GM21737 (cell line): ENCODE data around the gene GPR160.

Source experiments
- ATAC-seq: cut with Tn5 transposase; IDR thresholded peaks from one replicate; pipeline ENCODE4 v1.9.1; 2021; ENCODE audit warnings: mild to moderate bottlenecking, moderate library complexity; ENCODE audit not compliant: unreplicated experiment

GPR160 gene

GRCh38 chr3:170063691-170064090, 25.9 kb downstream of the GPR160 start:
- ATAC-seq = no peak

- no peak for ATAC-seq
Measured at GRCh38 chr3:170064108-170064507, 26.3 kb downstream of the GPR160 start.

- ATAC-seq = no peak
Measured at GRCh38 chr3:170075441-170076091, 37.8 kb downstream of the GPR160 start.

- ATAC-seq = no peak
Measured at GRCh38 chr3:170076715-170077238, 39.0 kb downstream of the GPR160 start.

GRCh38 chr3:170077361-170077760, 39.6 kb downstream of the GPR160 start:
- ATAC-seq = no peak

- no peak for ATAC-seq
Measured at GRCh38 chr3:170078620-170079281, 41.0 kb downstream of the GPR160 start.

- no peak for ATAC-seq
Measured at GRCh38 chr3:170079536-170080165, 41.9 kb downstream of the GPR160 start.

GRCh38 chr3:170080605-170081004, 42.8 kb downstream of the GPR160 start:
- no peak for ATAC-seq

GRCh38 chr3:170081079-170081741, 43.4 kb downstream of the GPR160 start:
- no peak for ATAC-seq

GRCh38 chr3:170083343-170083742, 45.5 kb downstream of the GPR160 start:
- ATAC-seq = no peak

GRCh38 chr3:170085396-170085795, 47.6 kb downstream of the GPR160 start:
- no peak for ATAC-seq

GRCh38 chr3:170089862-170090600, 52.2 kb downstream of the GPR160 start:
- no peak for ATAC-seq

- ATAC-seq = no peak
Measured at GRCh38 chr3:170090601-170090981, 52.8 kb downstream of the GPR160 start.

GRCh38 chr3:170092907-170093306, 55.1 kb downstream of the GPR160 start:
- ATAC-seq = no peak

- no peak for ATAC-seq
Measured at GRCh38 chr3:170095771-170096170, 58.0 kb downstream of the GPR160 start.

GRCh38 chr3:170096342-170096741, 58.5 kb downstream of the GPR160 start:
- ATAC-seq = no peak

GRCh38 chr3:170098753-170099152, 61.0 kb downstream of the GPR160 start:
- no peak for ATAC-seq

GRCh38 chr3:170100944-170101343, 63.1 kb downstream of the GPR160 start:
- no peak for ATAC-seq

- ATAC-seq = no peak
Measured at GRCh38 chr3:170102431-170102830, 64.6 kb downstream of the GPR160 start.

- no peak for ATAC-seq
Measured at GRCh38 chr3:170107941-170108340, 70.1 kb downstream of the GPR160 start.

GRCh38 chr3:170108955-170109354, 71.2 kb downstream of the GPR160 start:
- no peak for ATAC-seq
